ENCODE results near the gene DYNC1H1.

- TF ChIP-seq, protein P1, sequence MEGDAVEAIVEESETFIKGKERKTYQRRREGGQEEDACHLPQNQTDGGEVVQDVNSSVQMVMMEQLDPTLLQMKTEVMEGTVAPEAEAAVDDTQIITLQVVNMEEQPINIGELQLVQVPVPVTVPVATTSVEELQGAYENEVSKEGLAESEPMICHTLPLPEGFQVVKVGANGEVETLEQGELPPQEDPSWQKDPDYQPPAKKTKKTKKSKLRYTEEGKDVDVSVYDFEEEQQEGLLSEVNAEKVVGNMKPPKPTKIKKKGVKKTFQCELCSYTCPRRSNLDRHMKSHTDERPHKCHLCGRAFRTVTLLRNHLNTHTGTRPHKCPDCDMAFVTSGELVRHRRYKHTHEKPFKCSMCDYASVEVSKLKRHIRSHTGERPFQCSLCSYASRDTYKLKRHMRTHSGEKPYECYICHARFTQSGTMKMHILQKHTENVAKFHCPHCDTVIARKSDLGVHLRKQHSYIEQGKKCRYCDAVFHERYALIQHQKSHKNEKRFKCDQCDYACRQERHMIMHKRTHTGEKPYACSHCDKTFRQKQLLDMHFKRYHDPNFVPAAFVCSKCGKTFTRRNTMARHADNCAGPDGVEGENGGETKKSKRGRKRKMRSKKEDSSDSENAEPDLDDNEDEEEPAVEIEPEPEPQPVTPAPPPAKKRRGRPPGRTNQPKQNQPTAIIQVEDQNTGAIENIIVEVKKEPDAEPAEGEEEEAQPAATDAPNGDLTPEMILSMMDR (IDR thresholded peaks at IDR 0.05), result no peak
- no peak for TF ChIP-seq POLR2A (IDR thresholded peaks at IDR 0.05)
Observed at GRCh38 chr14:101961746-101962502, 2.4 kb upstream of the DYNC1H1 start.
